LHCN-M2 (cell line): ENCODE measurements around the gene UCP2. TPM values are rescaled to one million over a fixed set of nuclear protein-coding genes. Genes with fewer than 3 reads are reported as not detected.

Experiments
- DNase-seq: peaks from one replicate; pipeline ENCODE4 v3.0.0-alpha.2; 2012; ENCODE audit warnings: low read depth
- total RNA-seq: library from RNA; depleted of rRNA; stranded (reverse); fragments of >200 nt; gene quantifications from 2 replicates; pipeline ENCODE4 v1.2.3, GENCODE V29; 2014

UCP2 gene
- total RNA-seq, 1 experiment from 2014 or later = 8.0 TPM

GRCh38 chr11:73972620-73973449 lies 9.8 kb downstream of the UCP2 start:
- DNase-seq = no peak

GRCh38 chr11:73972187-73972586 lies 10.5 kb downstream of the UCP2 start:
- no peak for DNase-seq

GRCh38 chr11:73971175-73971719 lies 11.4 kb downstream of the UCP2 start:
- DNase-seq = no peak

GRCh38 chr11:73969991-73970800 lies 12.4 kb downstream of the UCP2 start:
- DNase-seq = no peak

GRCh38 chr11:73969091-73969490 lies 13.6 kb downstream of the UCP2 start:
- DNase-seq = no peak

- no peak for DNase-seq
These were observed 14.2 kb downstream of the UCP2 start for GRCh38 chr11:73968356-73968966.

GRCh38 chr11:73965764-73966121 lies 16.9 kb downstream of the UCP2 start:
- no peak for DNase-seq

GRCh38 chr11:73965076-73965763 lies 17.4 kb downstream of the UCP2 start:
- DNase-seq = peak; percentile 59

- no peak for DNase-seq
These were observed 18.8 kb downstream of the UCP2 start for GRCh38 chr11:73963861-73964260.

GRCh38 chr11:73962101-73962705 lies 20.4 kb downstream of the UCP2 start:
- no peak for DNase-seq

GRCh38 chr11:73961321-73961720 lies 21.3 kb downstream of the UCP2 start:
- DNase-seq = no peak

- no peak for DNase-seq
These were observed 24.0 kb downstream of the UCP2 start for GRCh38 chr11:73958521-73959141.

GRCh38 chr11:73957654-73958361 lies 24.8 kb downstream of the UCP2 start:
- no peak for DNase-seq

GRCh38 chr11:73956876-73957653 lies 25.6 kb downstream of the UCP2 start:
- DNase-seq = no peak

GRCh38 chr11:73951797-73952196 lies 30.8 kb downstream of the UCP2 start:
- peak; percentile 89 for DNase-seq

- peak; percentile 63 for DNase-seq
These were observed 31.6 kb downstream of the UCP2 start, which contains the start of gene DNAJB13 for GRCh38 chr11:73950869-73951710. DNAJB13 (plus strand) TSS chr11:73951026; CDS start chr11:73951070, 44 bp downstream.

GRCh38 chr11:73949912-73950311 lies 32.7 kb downstream of the UCP2 start:
- no peak for DNase-seq

- DNase-seq = no peak
These were observed 33.4 kb downstream of the UCP2 start for GRCh38 chr11:73949246-73949645.
